ENCODE measurements around the gene RTTN. TPM values are rescaled to one million over a fixed set of nuclear protein-coding genes. Genes with fewer than 3 reads are reported as not detected.

RTTN gene
- total RNA-seq, 1 donor from 2014 or later, result 21.0 TPM

GRCh38 chr18:70019991-70020390 lies 185.5 kb downstream of the RTTN start:
- no peak for TF ChIP-seq CTCF (IDR thresholded peaks at IDR 0.05; ENCODE audit: partially characterized antibody, unreplicated experiment)
- no peaks in the 10 kb centered on the region for H3K27me3 Mint-ChIP-seq (ENCODE audit: unreplicated experiment)
- H3K4me3 Mint-ChIP-seq (ENCODE audit: unreplicated experiment), result no peak overlapping the region
- no peaks in the 10 kb centered on the region for H3K9me3 Mint-ChIP-seq (ENCODE audit: unreplicated experiment)
- H3K27ac Mint-ChIP-seq (ENCODE audit: unreplicated experiment), result no peak overlapping the region
- DNase-seq, result no peak
- H3K4me1 Mint-ChIP-seq (ENCODE audit: low read depth, unreplicated experiment), result peaks cover 13% of the 10 kb centered on the region
- H3K36me3 Mint-ChIP-seq (ENCODE audit: unreplicated experiment), result no peaks in the 10 kb centered on the region

DNA sequence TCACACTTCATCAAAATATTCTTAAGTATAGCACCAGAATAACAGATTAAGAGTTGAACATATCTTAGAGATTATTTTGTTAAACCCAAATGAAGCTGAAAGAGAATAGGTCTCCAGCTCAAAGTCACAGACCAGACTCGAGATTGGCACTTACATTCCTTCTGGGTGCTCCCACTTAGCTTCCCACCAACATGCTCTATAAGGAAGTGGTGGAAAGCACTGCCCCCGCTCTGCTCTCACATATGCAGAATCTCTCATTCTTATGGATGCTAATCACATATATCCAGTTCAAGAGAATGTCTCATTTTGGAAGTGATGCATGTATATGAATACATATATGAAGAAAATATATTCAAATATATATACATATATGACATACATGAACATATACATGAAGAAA lies 186.4 kb downstream of the RTTN start:
- Mint-ChIP-seq H3K27me3 (ENCODE audit: unreplicated experiment) (no peaks in the 10 kb centered on the region), H3K27ac (ENCODE audit: unreplicated experiment) (no peak overlapping the region), H3K36me3 (ENCODE audit: unreplicated experiment) (no peaks in the 10 kb centered on the region), H3K4me3 (ENCODE audit: unreplicated experiment) (no peak overlapping the region), H3K4me1 (ENCODE audit: low read depth, unreplicated experiment) (peaks cover 13% of the 10 kb centered on the region), H3K9me3 (ENCODE audit: unreplicated experiment) (no peaks in the 10 kb centered on the region)
- no peak for DNase-seq
- no peak for TF ChIP-seq CTCF (IDR thresholded peaks at IDR 0.05; ENCODE audit: partially characterized antibody, unreplicated experiment)

- no peak for DNase-seq
- Mint-ChIP-seq H3K27me3 (ENCODE audit: unreplicated experiment) (peaks cover 2% of the 10 kb centered on the region), H3K36me3 (ENCODE audit: unreplicated experiment) (peaks cover 16% of the 10 kb centered on the region), H3K9me3 (ENCODE audit: unreplicated experiment) (peaks cover 6% of the 10 kb centered on the region), H3K27ac (ENCODE audit: unreplicated experiment) (no peak overlapping the region), H3K4me1 (ENCODE audit: low read depth, unreplicated experiment) (peaks cover 13% of the 10 kb centered on the region), H3K4me3 (ENCODE audit: unreplicated experiment) (no peak overlapping the region)
- no peak for TF ChIP-seq CTCF (IDR thresholded peaks at IDR 0.05; ENCODE audit: partially characterized antibody, unreplicated experiment)
These were observed 190.4 kb downstream of the RTTN start for GRCh38 chr18:70015127-70015526.

DNA sequence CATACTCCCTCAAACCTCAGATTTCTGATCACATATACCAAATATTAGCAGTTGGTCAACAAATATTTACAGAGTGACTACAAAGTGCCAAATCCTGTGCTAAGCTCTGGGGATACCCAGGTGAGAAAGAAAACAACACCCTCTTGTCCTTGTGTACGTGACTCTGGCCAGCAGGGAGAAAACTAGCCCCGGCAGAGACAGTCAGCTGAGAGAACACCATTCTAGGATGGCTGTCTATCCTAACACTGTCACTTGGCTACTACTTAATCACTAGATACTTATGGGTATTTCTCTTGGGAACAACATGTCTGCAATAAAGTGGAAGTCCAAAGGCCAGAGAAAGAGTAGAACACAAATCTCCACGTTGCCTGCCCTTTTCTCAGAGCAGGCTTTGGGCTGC lies 199.9 kb downstream of the RTTN start:
- no peak overlapping the region for H3K27ac Mint-ChIP-seq (ENCODE audit: unreplicated experiment)
- H3K36me3 Mint-ChIP-seq (ENCODE audit: unreplicated experiment), result peaks cover 17% of the 10 kb centered on the region
- DNase-seq, result no peak
- H3K4me3 Mint-ChIP-seq (ENCODE audit: unreplicated experiment), result no peak overlapping the region
- no peaks in the 10 kb centered on the region for H3K9me3 Mint-ChIP-seq (ENCODE audit: unreplicated experiment)
- no peaks in the 10 kb centered on the region for H3K27me3 Mint-ChIP-seq (ENCODE audit: unreplicated experiment)
- no peaks in the 10 kb centered on the region for H3K4me1 Mint-ChIP-seq (ENCODE audit: low read depth, unreplicated experiment)
- no peak for TF ChIP-seq CTCF (IDR thresholded peaks at IDR 0.05; ENCODE audit: partially characterized antibody, unreplicated experiment)

DNA sequence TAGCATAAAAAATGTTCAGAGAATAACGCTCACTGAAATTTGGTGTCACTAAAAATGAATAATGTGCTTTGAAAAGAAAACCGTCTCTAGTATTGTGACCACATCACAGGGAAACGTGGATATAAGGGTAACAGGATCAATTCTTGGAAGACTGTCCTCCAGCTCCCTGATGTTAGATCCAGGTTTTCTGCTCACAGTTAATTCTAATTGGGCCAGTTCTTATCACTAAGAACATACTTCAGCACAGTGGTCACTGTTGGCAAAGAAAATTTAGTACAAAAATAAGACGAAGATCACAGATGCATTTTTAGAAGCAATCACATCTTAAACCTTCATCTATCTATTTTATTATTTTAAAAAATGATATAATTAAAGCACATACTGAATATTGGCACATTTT lies 200.8 kb downstream of the RTTN start:
- H3K9me3 Mint-ChIP-seq (ENCODE audit: unreplicated experiment), result no peaks in the 10 kb centered on the region
- H3K4me3 Mint-ChIP-seq (ENCODE audit: unreplicated experiment), result no peak overlapping the region
- peaks cover 8% of the 10 kb centered on the region for H3K36me3 Mint-ChIP-seq (ENCODE audit: unreplicated experiment)

More for the DNA sequence above, 200.8 kb downstream of the RTTN start:
- H3K27ac Mint-ChIP-seq (ENCODE audit: unreplicated experiment), result no peak overlapping the region
- no peaks in the 10 kb centered on the region for H3K4me1 Mint-ChIP-seq (ENCODE audit: low read depth, unreplicated experiment)
- TF ChIP-seq CTCF (IDR thresholded peaks at IDR 0.05; ENCODE audit: partially characterized antibody, unreplicated experiment), result no peak
- DNase-seq, result no peak
- H3K27me3 Mint-ChIP-seq (ENCODE audit: unreplicated experiment), result no peaks in the 10 kb centered on the region

Data from glutamatergic neuron (in vitro differentiated cells).